Mesenchymal stem cell (in vitro differentiated cells and primary cell): ENCODE data around the gene SLC6A8.
"Not testable (repeated sequence)": the region's sequence is repeated elsewhere in the genome, so short reads cannot be mapped to it uniquely, and the experiment has no call there.

Experiments
- DNase-seq: peaks from one replicate; pipeline ENCODE4 v3.0.0-alpha.2; 2013
- H2AFZ ChIP-seq: one replicate; pipeline ENCODE4 v1.6.1; 2013; ENCODE audit warnings: low read depth, mild to moderate bottlenecking, control low read depth, inconsistent platforms, low read length, moderate library complexity
- H2AK5ac ChIP-seq: 2 replicates; pipeline ENCODE4 v1.6.1; 2013; ENCODE audit warnings: low read length, moderate library complexity, mild to moderate bottlenecking, inconsistent platforms; ENCODE audit not compliant: severe bottlenecking
- H2BK120ac ChIP-seq: one replicate; pipeline ENCODE4 v1.6.1; 2013; ENCODE audit warnings: low read depth, mild to moderate bottlenecking, inconsistent platforms, low read length, moderate library complexity
- H2BK12ac ChIP-seq, 2 experiments: one replicate each; pipeline ENCODE4 v1.6.1; 2013; ENCODE audit warnings: inconsistent platforms in 2 of 2, low read length in 2 of 2, mild to moderate bottlenecking in 2 of 2, moderate library complexity in 2 of 2, control low read depth in 1 of 2
- H2BK15ac ChIP-seq: one replicate; pipeline ENCODE4 v1.6.1; 2013; ENCODE audit warnings: mild to moderate bottlenecking, low read depth, inconsistent platforms; ENCODE audit not compliant: poor library complexity, severe bottlenecking
- H2BK5ac ChIP-seq: 2 replicates; pipeline ENCODE4 v1.6.1; 2013; ENCODE audit warnings: low read depth, mild to moderate bottlenecking, low read length, control low read depth, inconsistent platforms; ENCODE audit not compliant: poor library complexity, severe bottlenecking
- H3K14ac ChIP-seq, 2 experiments: one replicate each; pipeline ENCODE4 v1.6.1; 2013; ENCODE audit warnings: inconsistent platforms in 2 of 2, low read length in 2 of 2, control low read depth in 1 of 2, mild to moderate bottlenecking in 1 of 2, moderate library complexity in 1 of 2
- H3K18ac ChIP-seq, 2 experiments: one replicate each; pipeline ENCODE4 v1.6.1; 2013; ENCODE audit warnings: inconsistent platforms in 2 of 2, low read length in 2 of 2, control low read depth in 1 of 2, low read depth in 1 of 2, mild to moderate bottlenecking in 1 of 2
- H3K23ac ChIP-seq, 2 experiments: one replicate each; pipeline ENCODE4 v1.6.1; 2013; ENCODE audit warnings: inconsistent platforms in 2 of 2, low read length in 2 of 2, mild to moderate bottlenecking in 2 of 2, moderate library complexity in 2 of 2, control low read depth in 1 of 2
- H3K27ac ChIP-seq: 2 replicates; pipeline ENCODE4 v1.5.1; 2013; ENCODE audit warnings: mild to moderate bottlenecking, moderate library complexity, low read length, control low read depth, inconsistent platforms; ENCODE audit not compliant: poor library complexity, severe bottlenecking
- H3K27me3 ChIP-seq, 2 experiments: 2 replicates each; pipeline versions ENCODE4 v1.6.1 to v1.7.0; 2013; ENCODE audit warnings: low read length in 2 of 2, mild to moderate bottlenecking in 2 of 2, moderate library complexity in 2 of 2, control low read depth in 1 of 2, inconsistent platforms in 1 of 2; ENCODE audit not compliant: control insufficient read depth in 1 of 2, insufficient read depth in 1 of 2
- H3K36me3 ChIP-seq, 2 experiments: 2 replicates each; pipeline versions ENCODE4 v1.6.1 to v1.7.0; 2013; ENCODE audit warnings: low read length in 2 of 2, control low read depth in 1 of 2, inconsistent platforms in 1 of 2, low read depth in 1 of 2, mild to moderate bottlenecking in 1 of 2; ENCODE audit not compliant: insufficient read depth in 2 of 2, control insufficient read depth in 1 of 2
- H3K4ac ChIP-seq, 2 experiments: one replicate each; pipeline ENCODE4 v1.6.1; 2013; ENCODE audit warnings: inconsistent platforms in 2 of 2, low read length in 2 of 2, mild to moderate bottlenecking in 2 of 2, moderate library complexity in 2 of 2, control low read depth in 1 of 2, low read depth in 1 of 2
- H3K4me1 ChIP-seq: 2 replicates; pipeline ENCODE4 v1.6.1; 2013; ENCODE audit warnings: low read depth, low read length, control low read depth; ENCODE audit not compliant: control insufficient read depth, insufficient read depth
- H3K4me2 ChIP-seq: 2 replicates; pipeline ENCODE4 v1.6.1; 2013; ENCODE audit warnings: low read length, mild to moderate bottlenecking, inconsistent platforms; ENCODE audit not compliant: poor library complexity, severe bottlenecking
- H3K4me3 ChIP-seq, 2 experiments: 2 replicates each; pipeline versions ENCODE4 v1.5.1 to v1.7.0; 2013; ENCODE audit warnings: low read length in 2 of 2, mild to moderate bottlenecking in 2 of 2, control low read depth in 1 of 2, low read depth in 1 of 2; ENCODE audit not compliant: insufficient read depth in 1 of 2
- H3K79me1 ChIP-seq: replicated peaks from 2 replicates; pipeline ENCODE4 v1.6.1; 2013; ENCODE audit warnings: mild to moderate bottlenecking, control low read depth, low read length, inconsistent platforms; ENCODE audit not compliant: poor library complexity, severe bottlenecking
- H3K9ac ChIP-seq: 2 replicates; pipeline ENCODE4 v1.7.0; 2013; ENCODE audit warnings: mild to moderate bottlenecking, low read length, moderate library complexity
- H3K9me3 ChIP-seq: 2 replicates; pipeline ENCODE4 v1.7.0; 2013; ENCODE audit warnings: mild to moderate bottlenecking, low read length; ENCODE audit not compliant: control insufficient read depth
- H4K8ac ChIP-seq: one replicate; pipeline ENCODE4 v1.6.1; 2013; ENCODE audit warnings: inconsistent platforms, mild to moderate bottlenecking, low read length, moderate library complexity
- H4K91ac ChIP-seq: one replicate; pipeline ENCODE4 v1.6.1; 2013; ENCODE audit warnings: mild to moderate bottlenecking, low read length, inconsistent platforms
- WGBS: methylation state at CpG from one replicate; pipeline ENCODE4 v1.1.7; 2013; ENCODE audit warnings: mixed read lengths; 5-methylcytosine and 5-hydroxymethylcytosine counted together

Gene SLC6A8

DNA sequence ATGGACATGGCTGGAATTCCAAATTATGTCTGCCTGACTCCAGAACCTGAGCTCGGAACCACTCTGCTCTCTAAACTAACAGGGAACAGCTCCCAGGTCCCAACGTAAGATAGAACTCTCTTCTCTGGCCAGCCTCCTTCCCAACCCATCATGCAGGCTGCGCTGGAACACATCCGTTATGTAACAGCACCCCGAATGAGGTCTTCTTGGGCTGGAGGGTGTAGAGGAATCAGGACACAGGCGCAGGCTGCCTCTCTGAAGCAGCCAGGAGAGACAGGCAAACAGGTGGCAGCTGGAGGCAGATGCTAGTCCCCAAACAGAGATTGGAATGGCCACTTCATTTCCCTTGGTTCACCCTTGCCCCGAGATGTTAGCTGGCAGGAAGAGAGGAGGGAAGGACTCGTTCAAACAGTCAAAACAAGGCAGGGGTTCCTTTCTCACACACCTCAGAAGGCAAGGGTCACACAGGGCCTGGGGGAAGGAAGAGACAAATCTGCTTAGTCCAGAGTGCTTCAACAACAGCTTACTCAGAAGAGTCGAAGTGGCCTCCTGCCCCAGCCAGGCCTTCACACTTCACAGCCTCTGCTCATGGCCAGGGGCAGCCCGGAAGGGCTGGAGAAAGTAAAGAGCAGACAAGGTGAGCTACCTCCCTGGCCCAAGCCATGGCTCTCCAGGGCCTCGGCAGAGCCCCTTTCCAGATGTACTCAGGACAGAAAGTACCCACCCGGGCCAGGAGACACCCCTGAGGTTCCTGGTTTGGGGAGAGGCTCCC lies 17.1 kb downstream of the SLC6A8 start:
- H3K14ac ChIP-seq, H4K8ac ChIP-seq, H4K91ac ChIP-seq, H3K27ac ChIP-seq, H3K27me3 ChIP-seq, H3K4me3 ChIP-seq, H3K4me2 ChIP-seq, H2BK5ac ChIP-seq, H2AK5ac ChIP-seq, H2BK12ac ChIP-seq, DNase-seq, H2AFZ ChIP-seq, H2BK120ac ChIP-seq, H3K23ac ChIP-seq, H2BK15ac ChIP-seq, H3K4ac ChIP-seq, H3K18ac ChIP-seq, H3K9ac ChIP-seq, H3K9me3 ChIP-seq: not testable (repeated sequence)
- Histone ChIP-seq H3K4me1 (peaks cover 22% of the 10 kb centered on the region), H3K79me1 (peaks cover 20% of the 10 kb centered on the region), H3K36me3 (peaks cover 21 to 79% of the 10 kb centered on the region in 2 experiments)
- WGBS: 96% methylated on average over 5 of the region's 12 CpGs

- H3K4ac ChIP-seq, H3K4me3 ChIP-seq: not testable (repeated sequence)
- WGBS: 95% methylated on average over 18 of the region's 18 CpGs
Measured at GRCh38 chrX:153705403-153706060, 17.8 kb downstream of the SLC6A8 start.

DNA sequence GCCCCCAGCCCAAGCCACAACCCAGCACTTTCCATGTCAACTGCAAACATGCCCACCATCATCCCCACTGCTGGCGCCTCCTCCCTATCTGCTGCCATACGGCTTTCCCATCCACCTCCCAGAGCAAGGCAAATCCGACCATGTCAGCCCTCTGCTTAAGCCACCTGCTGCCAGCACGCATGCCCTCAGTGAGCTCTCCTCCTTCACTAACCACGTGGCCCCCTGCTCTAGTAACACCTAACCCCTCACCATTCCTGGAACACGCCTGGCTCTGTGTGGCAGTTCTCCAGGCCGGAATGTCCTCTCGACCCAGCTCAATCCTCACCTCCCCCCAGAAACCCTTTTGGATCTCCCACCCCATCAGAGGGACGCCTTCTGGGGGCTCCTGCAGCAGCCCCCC lies 19.1 kb downstream of the SLC6A8 start:
- Histone ChIP-seq H3K4me2 (no peak overlapping the region), H3K4me1 (peaks cover 21% of the 10 kb centered on the region), H3K36me3 (peaks cover 29 to 76% of the 10 kb centered on the region in 2 experiments), H3K14ac (no peak overlapping the region), H3K9me3 (no peaks in the 10 kb centered on the region), H4K8ac (no peak overlapping the region), H3K9ac (no peak overlapping the region), H3K27ac (no peak overlapping the region), H2BK15ac (no peak overlapping the region), H2AFZ (no peak overlapping the region), H2AK5ac (no peak overlapping the region), H3K23ac (no peak overlapping the region), H3K79me1 (peaks cover 21% of the 10 kb centered on the region), H2BK12ac (no peak overlapping the region), H2BK5ac (no peak overlapping the region), H4K91ac (no peak overlapping the region), H3K27me3 (peaks cover 0 to 8% of the 10 kb centered on the region in 2 experiments), H3K4me3 (no peak overlapping the region), H3K18ac (no peak overlapping the region), H3K4ac (no peak overlapping the region), H2BK120ac (no peak overlapping the region)
- WGBS: 98% methylated on average over 9 of the region's 9 CpGs
- DNase-seq: no peak

More at GRCh38 chrX:153705403-153706060, 17.8 kb downstream of the SLC6A8 start:
- Histone ChIP-seq H3K36me3 (peaks cover 23 to 80% of the 10 kb centered on the region in 2 experiments), H3K79me1 (peaks cover 21% of the 10 kb centered on the region), H3K4me1 (peaks cover 23% of the 10 kb centered on the region)
- not testable (repeated sequence) for H2BK5ac ChIP-seq, H2BK12ac ChIP-seq, H3K27ac ChIP-seq, H2AK5ac ChIP-seq, H4K91ac ChIP-seq, H3K23ac ChIP-seq, H4K8ac ChIP-seq, H3K14ac ChIP-seq, H3K18ac ChIP-seq, H2AFZ ChIP-seq, H3K9me3 ChIP-seq, H2BK120ac ChIP-seq, H3K4me2 ChIP-seq, H3K9ac ChIP-seq, H3K27me3 ChIP-seq, DNase-seq, H2BK15ac ChIP-seq

GRCh38 chrX:153707406-153707805 lies 19.7 kb downstream of the SLC6A8 start:
- WGBS: 96% methylated on average over 6 of the region's 6 CpGs
- H3K27me3 ChIP-seq: peaks cover 0 to 8% of the 10 kb centered on the region in 2 experiments
- no peak for DNase-seq

More at GRCh38 chrX:153707406-153707805, 19.7 kb downstream of the SLC6A8 start:
- Histone ChIP-seq H3K23ac (no peak overlapping the region), H3K4me2 (no peak overlapping the region), H3K9ac (no peak overlapping the region), H3K36me3 (peaks cover 28 to 72% of the 10 kb centered on the region in 2 experiments), H2BK12ac (no peak overlapping the region), H3K9me3 (no peaks in the 10 kb centered on the region), H3K18ac (no peak overlapping the region), H3K4me3 (no peak overlapping the region), H2BK5ac (no peak overlapping the region), H2AFZ (no peak overlapping the region), H2BK15ac (no peak overlapping the region), H3K79me1 (peaks cover 21% of the 10 kb centered on the region), H3K4ac (no peak overlapping the region), H4K91ac (no peak overlapping the region), H4K8ac (no peak overlapping the region), H2AK5ac (no peak overlapping the region), H2BK120ac (no peak overlapping the region), H3K27ac (no peak overlapping the region), H3K14ac (no peak overlapping the region), H3K4me1 (peaks cover 21% of the 10 kb centered on the region)
